HG03469 (cell line): ENCODE data around the gene DKK1.
"Not testable (repeated sequence)": the region's sequence is repeated elsewhere in the genome, so short reads cannot be mapped to it uniquely, and the experiment has no call there.

ENCODE experiments used
- ATAC-seq: cut with Tn5 transposase; IDR thresholded peaks from one replicate; pipeline ENCODE4 v1.9.1; 2021; ENCODE audit warnings: mild to moderate bottlenecking, moderate library complexity, moderate number of reproducible peaks; ENCODE audit not compliant: unreplicated experiment

The DKK1 gene

DNA sequence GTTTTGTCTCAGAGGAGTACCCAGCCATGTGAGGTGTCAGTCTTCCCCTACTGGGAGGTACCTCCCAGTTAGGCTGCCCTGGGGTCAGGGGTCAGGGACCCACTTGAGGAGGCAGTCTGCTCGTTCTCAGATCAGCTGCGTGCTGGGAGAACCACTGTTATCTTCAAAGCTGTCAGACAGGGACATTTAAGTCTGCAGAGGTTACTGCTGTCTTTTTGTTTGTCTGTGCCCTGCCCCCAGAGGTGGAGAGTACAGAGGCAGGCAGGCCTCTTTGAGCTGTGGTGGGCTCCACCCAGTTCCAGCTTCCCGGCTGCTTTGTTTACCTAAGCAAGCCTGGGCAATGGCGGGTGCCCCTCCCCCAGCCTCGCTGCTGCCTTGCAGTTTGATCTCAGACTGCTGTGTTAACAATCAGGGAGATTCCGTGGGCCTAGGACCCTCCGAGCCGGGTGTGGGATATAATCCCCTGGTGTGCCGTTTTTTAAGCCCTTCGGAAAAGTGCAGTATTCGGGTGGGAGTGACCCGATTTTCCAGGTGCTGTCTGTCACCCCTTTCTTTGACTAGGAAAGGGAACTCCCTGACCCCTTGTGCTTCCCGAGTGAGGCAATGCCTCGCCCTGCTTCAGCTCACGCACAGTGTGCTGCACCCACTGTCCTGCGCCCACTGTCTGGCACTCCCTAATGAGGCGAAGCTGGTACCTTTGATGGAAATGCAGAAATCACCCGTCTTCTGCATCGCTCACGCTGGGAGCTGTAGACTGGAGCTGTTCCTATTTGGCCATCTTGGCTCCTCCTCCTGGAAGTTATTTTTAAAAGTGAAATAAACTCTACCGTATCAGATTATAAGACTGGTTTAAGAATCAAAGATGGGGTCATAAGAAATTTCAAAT is 51.7 kb downstream of the DKK1 start:
- not testable (repeated sequence) for ATAC-seq
